Nephron (organoid): ENCODE data around the gene ASTL.

ENCODE experiments used
- H3K27ac Mint-ChIP-seq, 3 experiments: 2 replicates each; pipeline ENCODE4 v1.8.0; 2020; ENCODE audit warnings: mixed read lengths in 3 of 3, mild to moderate bottlenecking in 2 of 3, moderate library complexity in 1 of 3
- H3K27me3 Mint-ChIP-seq: 2 replicates; pipeline ENCODE4 v1.8.0; 2021; ENCODE audit warnings: low read depth, mild to moderate bottlenecking, moderate library complexity, mixed read lengths
- H3K36me3 Mint-ChIP-seq: 2 replicates; pipeline ENCODE4 v1.8.0; 2020; ENCODE audit warnings: low read depth, mixed read lengths
- H3K4me1 Mint-ChIP-seq: 2 replicates; pipeline ENCODE4 v1.8.0; 2020; ENCODE audit warnings: mixed read lengths
- H3K4me3 Mint-ChIP-seq, 3 experiments: 2 replicates each; pipeline ENCODE4 v1.8.0; 2020; ENCODE audit warnings: mild to moderate bottlenecking in 3 of 3, mixed read lengths in 3 of 3, moderate library complexity in 2 of 3
- H3K9me3 Mint-ChIP-seq: 2 replicates; pipeline ENCODE4 v1.8.0; 2020; ENCODE audit warnings: mixed read lengths
- CTCF ChIP-seq, 3 experiments: fragments of 200-600 bp; sonication (generic); IDR thresholded peaks; one replicate each; pipeline ENCODE4 v1.5.0; 2021; ENCODE audit warnings: antibody characterized with exemption in 3 of 3; ENCODE audit not compliant: unreplicated experiment in 3 of 3

The ASTL gene

GRCh38 chr2:96099861-96100798 is 38.2 kb downstream of the ASTL start:
- H3K4me1 Mint-ChIP-seq = no peaks in the 10 kb centered on the region
- peaks cover 17% of the 10 kb centered on the region for H3K27me3 Mint-ChIP-seq
- no peak overlapping the region for H3K27ac Mint-ChIP-seq
- TF ChIP-seq CTCF (IDR thresholded peaks at IDR 0.05; ENCODE audit: unreplicated experiment in 3 of 3) = no peak
- H3K9me3 Mint-ChIP-seq = peaks cover 6% of the 10 kb centered on the region
- H3K4me3 Mint-ChIP-seq = no peak overlapping the region
- no peaks in the 10 kb centered on the region for H3K36me3 Mint-ChIP-seq

GRCh38 chr2:96098900-96099590 is 39.3 kb downstream of the ASTL start:
- H3K4me1 Mint-ChIP-seq = no peaks in the 10 kb centered on the region
- peaks cover 3% of the 10 kb centered on the region for H3K9me3 Mint-ChIP-seq

GRCh38 chr2:96097951-96098823 is 40.1 kb downstream of the ASTL start:
- no peaks in the 10 kb centered on the region for H3K36me3 Mint-ChIP-seq
- TF ChIP-seq CTCF (IDR thresholded peaks at IDR 0.05; ENCODE audit: unreplicated experiment in 3 of 3) = no peak
- H3K27ac Mint-ChIP-seq = no peak overlapping the region
- H3K27me3 Mint-ChIP-seq = peaks cover 21% of the 10 kb centered on the region
- H3K9me3 Mint-ChIP-seq = peaks cover 6% of the 10 kb centered on the region
- no peak overlapping the region for H3K4me3 Mint-ChIP-seq
- no peaks in the 10 kb centered on the region for H3K4me1 Mint-ChIP-seq

More at GRCh38 chr2:96098900-96099590, 39.3 kb downstream of the ASTL start:
- TF ChIP-seq CTCF (IDR thresholded peaks at IDR 0.05; ENCODE audit: unreplicated experiment in 3 of 3) = no peak
- peaks cover 17% of the 10 kb centered on the region for H3K27me3 Mint-ChIP-seq
- no peaks in the 10 kb centered on the region for H3K36me3 Mint-ChIP-seq
- H3K4me3 Mint-ChIP-seq = no peak overlapping the region
- no peak overlapping the region for H3K27ac Mint-ChIP-seq

GRCh38 chr2:96097441-96097840 is 40.9 kb downstream of the ASTL start:
- Mint-ChIP-seq H3K36me3 (no peaks in the 10 kb centered on the region), H3K4me1 (no peaks in the 10 kb centered on the region), H3K27ac (no peak overlapping the region), H3K9me3 (peaks cover 6% of the 10 kb centered on the region), H3K4me3 (no peak overlapping the region), H3K27me3 (peaks cover 24% of the 10 kb centered on the region)
- TF ChIP-seq CTCF (IDR thresholded peaks at IDR 0.05; ENCODE audit: unreplicated experiment in 3 of 3) = no peak

GRCh38 chr2:96095116-96095636 is 43.1 kb downstream of the ASTL start:
- no peak for TF ChIP-seq CTCF (IDR thresholded peaks at IDR 0.05; ENCODE audit: unreplicated experiment in 3 of 3)
- Mint-ChIP-seq H3K27ac (no peak overlapping the region), H3K27me3 (peaks cover 14% of the 10 kb centered on the region), H3K4me1 (peaks cover 6% of the 10 kb centered on the region), H3K36me3 (no peaks in the 10 kb centered on the region), H3K9me3 (peaks cover 6% of the 10 kb centered on the region), H3K4me3 (no peak overlapping the region)
